K562 (cell line): ENCODE data around the gene PAM. TPM values are rescaled to one million over a fixed set of nuclear protein-coding genes. Genes with fewer than 3 reads are reported as not detected.
A peak's percentile ranks its signal among the peaks of the same experiment; 100 is the strongest.

ENCODE experiments used
- ATAC-seq: fragments of 200-7000 bp; cut with Tn5 transposase; 3 replicates; pipeline ENCODE4 v1.9.1; 2020; ENCODE audit warnings: moderate library complexity
- Bru-seq: library from RNA; stranded (reverse); fragments of 400-500 nt; gene quantifications from one replicate; lab custom pipeline; 2021; lab: Mats Ljungman, UMichigan
- BruChase-seq, 2 experiments: library from RNA; stranded (reverse); fragments of 400-500 nt; gene quantifications; one replicate each; lab custom pipeline; 2021; lab: Mats Ljungman, UMichigan
- BruUV-seq: library from RNA; stranded (reverse); fragments of 400-500 nt; replicated peaks from 2 replicates; lab custom pipeline; 2021; lab: Mats Ljungman, UMichigan
- CTCF ChIA-PET: fragments of 300-600 bp; formaldehyde crosslinking; extraction: SDS; loops from one replicate; lab custom pipeline; 2021; ENCODE audit warnings: low intra/inter-chr PET ratio; lab: Yijun Ruan, JAX
- POLR2A ChIA-PET: fragments of 300-600, 350-650 bp; sonication (Branson Sonifier 250); formaldehyde crosslinking; extraction: SDS; loops from one replicate; lab custom pipeline; 2021; ENCODE audit warnings: antibody characterized with exemption, inconsistent platforms; lab: Yijun Ruan, JAX
- DNase-seq, 4 experiments: peaks; one replicate each; pipeline versions ENCODE4 v3.0.0 to v3.0.0-alpha.2; 2011 to 2018; ENCODE audit warnings: low spot score in 3 of 4, mixed read lengths in 3 of 4; ENCODE audit errors: extremely low read depth in 1 of 4
- FAIRE-seq: peaks from 2 replicates; lab custom pipeline; 2011; peaks lifted over from hg19 to GRCh38; lab: Jason Lieb, UNC
- H2AFZ ChIP-seq: 2 replicates; pipeline ENCODE4 v1.6.0; 2011; ENCODE audit warnings: low read depth, low read length, control low read depth, inconsistent platforms
- H3K27ac ChIP-seq: fragments of 200-600 bp; 3 replicates; pipeline ENCODE4 v1.8.0; 2011; ENCODE audit warnings: low read depth, mild to moderate bottlenecking, control low read depth, inconsistent platforms, low read length, moderate library complexity, mixed read lengths; ENCODE audit errors: extremely low read depth
- H3K27me3 ChIP-seq, 2 experiments: fragments of 300-600 bp in 1 of 2; 2 replicates in 1 of 2; 3 replicates in 1 of 2; pipeline versions ENCODE4 v1.6.0 to v1.8.0; 2011; ENCODE audit warnings: inconsistent platforms in 2 of 2, low read length in 2 of 2, mild to moderate bottlenecking in 1 of 2, mixed read lengths in 1 of 2, moderate library complexity in 1 of 2; ENCODE audit not compliant: control insufficient read depth in 2 of 2, insufficient read depth in 2 of 2
- H3K36me3 ChIP-seq: fragments of 300-600 bp; 3 replicates; pipeline ENCODE4 v1.8.0; 2011; ENCODE audit warnings: mild to moderate bottlenecking, low read length, inconsistent platforms; ENCODE audit not compliant: control insufficient read depth, insufficient read depth
- H3K4me1 ChIP-seq, 2 experiments: fragments of 200-600 bp in 1 of 2; replicated peaks in 1 of 2; 2 replicates in 1 of 2; 3 replicates in 1 of 2; pipeline versions ENCODE4 v1.5.1 to v1.8.0; 2011; ENCODE audit warnings: inconsistent platforms in 2 of 2, low read length in 2 of 2, mild to moderate bottlenecking in 1 of 2, mixed read lengths in 1 of 2, moderate library complexity in 1 of 2; ENCODE audit not compliant: control insufficient read depth in 2 of 2, insufficient read depth in 2 of 2
- H3K4me2 ChIP-seq: 2 replicates; pipeline ENCODE4 v1.6.1; 2011; ENCODE audit warnings: low read length, control low read depth, inconsistent platforms, mixed read lengths; ENCODE audit not compliant: insufficient read depth
- H3K4me3 ChIP-seq: fragments of 200-600 bp; sonication (generic), shearing (Covaris generic); 2 replicates; pipeline ENCODE4 v1.5.1; 2016; ENCODE audit warnings: control low read depth, inconsistent platforms
- H3K79me2 ChIP-seq: fragments of 200-600 bp; 3 replicates; pipeline ENCODE4 v1.8.0; 2011; ENCODE audit warnings: low read length, inconsistent platforms; ENCODE audit not compliant: control insufficient read depth, insufficient read depth
- H3K9ac ChIP-seq, 2 experiments: 2 replicates each; pipeline versions ENCODE4 v1.6.0 to v1.6.1; 2011; ENCODE audit warnings: low read depth in 2 of 2, low read length in 2 of 2, control low read depth in 1 of 2, inconsistent platforms in 1 of 2, mild to moderate bottlenecking in 1 of 2, mixed read lengths in 1 of 2; ENCODE audit not compliant: insufficient read depth in 1 of 2
- H3K9me1 ChIP-seq: one replicate; pipeline ENCODE4 v1.6.0; 2011; ENCODE audit warnings: inconsistent platforms, mild to moderate bottlenecking, low read length, moderate library complexity; ENCODE audit not compliant: control insufficient read depth, insufficient read depth
- H3K9me3 ChIP-seq: replicated peaks from 2 replicates; pipeline ENCODE4 v1.5.1; 2011; ENCODE audit warnings: low read depth, low read length, inconsistent platforms; ENCODE audit not compliant: control insufficient read depth, insufficient read depth
- H4K20me1 ChIP-seq: replicated peaks from 2 replicates; pipeline ENCODE4 v1.6.1; 2011; ENCODE audit warnings: low read length, inconsistent platforms, mixed read lengths; ENCODE audit not compliant: control insufficient read depth, insufficient read depth
- POLR2G ChIP-seq: fragments of 200-400 bp; formaldehyde crosslinking; IDR thresholded peaks from 2 replicates; pipeline ENCODE4 v1.6.1; 2017; ENCODE audit warnings: low read depth, mild to moderate bottlenecking, antibody characterized with exemption, low read length, moderate library complexity
- TCF7L2 ChIP-seq: fragments of 150-350 bp; IDR thresholded peaks from 2 replicates; pipeline ENCODE4 v1.6.1; 2016; ENCODE audit warnings: low read depth, mild to moderate bottlenecking, low read length, moderate library complexity
- ZNF217 ChIP-seq: sonication (generic); formaldehyde crosslinking; IDR thresholded peaks from 2 replicates; pipeline ENCODE4 v1.8.0; 2022; ENCODE audit warnings: mild to moderate bottlenecking, missing genetic modification reagents
- WGBS: fragments of 100-300 bp; shearing (Covaris generic); methylation state at CpG from one replicate; pipeline ENCODE4 v1.1.6; 2016; ENCODE audit warnings: low coverage, mixed read lengths; ENCODE audit not compliant: insufficient coverage; ENCODE audit errors: missing lambda C conversion rate; 5-methylcytosine and 5-hydroxymethylcytosine counted together
- in situ Hi-C: fragments of 300-500 bp; cut with MboI; formaldehyde crosslinking; loops from 4 replicates; pipeline ENCODE4 v1.15.0; 2018; ENCODE audit warnings: inconsistent platforms, mixed read lengths
- intact Hi-C: fragments of 100-400 bp; cut with micrococcal nuclease; formaldehyde crosslinking; loops from 2 replicates; pipeline ENCODE4 v1.14.2; 2022
- long read RNA-seq, 3 experiments: library from polyadenylated mRNA in 2 of 3; library from RNA in 1 of 3; unstranded in 2 of 3; stranded (forward) in 1 of 3; transcript quantifications; one replicate each; pipeline ENCODE4 v2.0.0, GENCODE V29; 2019 to 2022
- polyA minus RNA-seq, 3 experiments: library from RNA; depleted of rRNA, polyadenylated mRNA; stranded (reverse); fragments of >200 nt; gene quantifications; 2 replicates each; pipeline ENCODE4 v1.2.3, GENCODE V29; 2011
- polyA plus RNA-seq, 8 experiments: library from polyadenylated mRNA; depleted of rRNA in 4 of 8; stranded (reverse) in 5 of 8; unstranded in 3 of 8; fragments of >200 nt; fragmentation: Nextera tagmentation in 2 of 8; fragmentation: Illumina TruSeq in 1 of 8; extraction: Ambion mirVana in 2 of 8; extraction: Trizol in 1 of 8; gene quantifications; 2 replicates each; pipeline versions ENCODE4 v1.2.1 to v1.2.3, GENCODE V29; 2011 to 2014; ENCODE audit warnings: inconsistent platforms in 1 of 8, missing spikeins in 1 of 8
- total RNA-seq, 7 experiments: library from RNA; depleted of rRNA in 6 of 7; stranded (reverse); fragments of >200 nt in 6 of 7; fragmentation: Illumina TruSeq in 2 of 7; extraction: Trizol in 2 of 7; gene quantifications; 2 replicates each; pipeline versions ENCODE4 v1.2.1 to v1.2.3, GENCODE V29; 2011 to 2021; ENCODE audit warnings: low replicate concordance in 1 of 7
- TF ChIP-seq, protein P1 (sequence below): sonication (generic); formaldehyde crosslinking; IDR thresholded peaks from 2 replicates; pipeline ENCODE4 v1.8.0; 2022; ENCODE audit warnings: mild to moderate bottlenecking, missing genetic modification reagents, borderline replicate concordance

Gene PAM
- total RNA-seq (2011; cell fraction: chromatin; rRNA removed; ENCODE audit: low replicate concordance): 2.9 and 3.8 TPM in 2 replicates
- 2.1 and 2.3 TPM in 2 replicates for total RNA-seq (2011; cell fraction: nucleolus; rRNA removed)
- 2.6 and 5.8 TPM in 2 replicates for total RNA-seq (2011; cell fraction: nucleoplasm; rRNA removed)
- total RNA-seq (2014; rRNA removed): 0.57 and 0.82 TPM in 2 replicates
- total RNA-seq (2014; rRNA removed; fragmentation: Illumina TruSeq; extraction: Trizol): 0.95 and 1.1 TPM in 2 replicates
- total RNA-seq (2015; rRNA removed; fragmentation: Illumina TruSeq; extraction: Trizol): 0.30 and 0.40 TPM in 2 replicates
- 1.3 and 1.9 TPM in 2 replicates for total RNA-seq (2021)
- 1.6 and 3.1 TPM in 2 replicates for polyA plus RNA-seq (2011; rRNA removed)
- 0.96 and 2.0 TPM in 2 replicates for polyA plus RNA-seq (2011; cell fraction: cytosol; rRNA removed)
- polyA plus RNA-seq (2011; cell fraction: nucleus; rRNA removed): 1.8 and 2.8 TPM in 2 replicates
- 0.90 and 1.6 TPM in 2 replicates for polyA plus RNA-seq (2012)
- 0.50 and 0.77 TPM in 2 replicates for polyA plus RNA-seq (2014; fragmentation: Illumina TruSeq; extraction: Trizol)
- polyA plus RNA-seq (2014; fragmentation: Nextera tagmentation; extraction: Ambion mirVana): under 1 TPM; 0.39 to 0.46 TPM
- polyA plus RNA-seq (2014; rRNA removed): 0.40 and 1.2 TPM in 2 replicates
- polyA minus RNA-seq (2011; rRNA and poly(A)+ RNA removed): 2.6 and 3.4 TPM in 2 replicates
- polyA minus RNA-seq (2011; cell fraction: cytosol; rRNA and poly(A)+ RNA removed): 0.91 and 1.2 TPM in 2 replicates
- 2.1 and 4.4 TPM in 2 replicates for polyA minus RNA-seq (2011; cell fraction: nucleus; rRNA and poly(A)+ RNA removed)
- percentile 32 among the genes with signal in this experiment for Bru-seq, nascent RNA
- percentile 31 among the genes with signal in this experiment for BruChase-seq, experiment 1, labeled RNA remaining after a 2-hour chase
- BruChase-seq, experiment 2, labeled RNA remaining after a 6-hour chase: percentile 32 among the genes with signal in this experiment
- long read RNA-seq, experiment 1, partial matches to known transcripts: 0 of 1 reads
- long read RNA-seq, experiment 1, other reads (novel, unspliced or antisense): 1 of 1 reads
- long read RNA-seq, experiment 2, partial matches to known transcripts: 1 of 1 reads
- long read RNA-seq, experiment 2, other reads (novel, unspliced or antisense): 0 of 1 reads
- long read RNA-seq, experiment 3: 0 reads

DNA sequence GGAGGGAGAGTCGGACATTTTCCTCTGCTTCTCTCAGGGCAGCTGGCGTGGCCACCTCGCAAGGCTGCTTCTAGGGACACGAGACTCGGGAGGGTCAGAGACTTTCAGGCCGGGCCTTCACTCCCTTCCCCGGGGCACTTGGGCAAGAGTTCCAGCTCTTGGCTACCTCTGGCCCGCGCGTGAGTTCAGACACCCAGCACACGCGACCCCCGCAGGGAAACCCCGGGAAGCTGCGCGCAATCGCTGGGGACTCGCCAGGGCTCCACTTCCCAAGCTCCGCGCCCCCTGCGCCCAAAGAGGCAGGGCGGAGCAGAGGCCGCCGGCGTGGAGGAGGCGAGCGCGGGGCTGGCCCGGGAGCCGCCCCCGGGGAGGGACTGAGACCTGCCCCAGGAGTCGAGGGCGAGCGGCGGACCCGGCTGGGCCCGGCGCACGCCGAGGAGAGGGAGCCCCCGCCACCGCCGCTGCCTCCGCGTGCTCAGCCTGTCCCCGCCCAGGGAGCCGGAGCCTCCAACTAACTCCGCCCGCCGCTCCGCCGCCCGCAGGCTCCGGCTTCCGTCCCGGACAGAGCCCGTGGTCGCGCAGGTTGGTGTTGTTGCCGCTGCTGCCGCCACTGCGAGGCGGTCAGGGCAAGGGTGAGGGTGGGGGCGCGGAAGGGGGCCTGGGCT, at the start of gene PAM:
PAM (plus strand) TSS at position 539 of the 665 bp plus-strand sequence. CDS start 110,891 bp downstream, outside the sequence.
- BruUV-seq: no TSS peak
- POLR2A ChIA-PET: interaction anchor here (0.6 kb wide), 2 partner anchors 30 to 166 kb away, joined by 3 read pairs; no protein-coding TSS in a partner anchor
- H2AFZ ChIP-seq: peak within 1 kb of the TSS; percentile 82
- peak within 1 kb of the TSS; percentile 63 for H3K4me2 ChIP-seq
- no peaks in the 10 kb centered on the region for H3K36me3 ChIP-seq
- peaks cover 3 to 20% of the 10 kb centered on the region in 2 experiments; a peak in 4 of 5 replicates for H3K4me1 ChIP-seq
- no peaks in the 10 kb centered on the region for H3K9me1 ChIP-seq
- H4K20me1 ChIP-seq: no peaks in the 10 kb centered on the region
- ATAC-seq: peak; percentile 96
- DNase-seq: peak; percentile 60 to 75 (median 62)
- CTCF ChIA-PET: no interaction called here
- H3K9me3 ChIP-seq: no peaks in the 10 kb centered on the region
- 5% methylated on average over 10 of the region's 65 CpGs for WGBS
- H3K79me2 ChIP-seq: no peaks in the 10 kb centered on the region
- peak within 1 kb of the TSS; percentile 44 to 83; a peak in 3 of 4 replicates for H3K9ac ChIP-seq
- no peak for FAIRE-seq
- intact Hi-C loops (no loop called here), in situ Hi-C loops (no loop called here)
- no peak within 1 kb of the TSS for H3K27ac ChIP-seq
- peaks cover 11 to 36% of the 10 kb centered on the region in 2 experiments for H3K27me3 ChIP-seq
- peak within 1 kb of the TSS; percentile 40 for H3K4me3 ChIP-seq
- 0 out of 2 replicates have a peak, but pooled peaks have one; percentile 35 for TF ChIP-seq POLR2G
- TF ChIP-seq ZNF217 (CRISPR knock-in tag): no peak
- no peak for TF ChIP-seq TCF7L2
- TF ChIP-seq, protein P1, sequence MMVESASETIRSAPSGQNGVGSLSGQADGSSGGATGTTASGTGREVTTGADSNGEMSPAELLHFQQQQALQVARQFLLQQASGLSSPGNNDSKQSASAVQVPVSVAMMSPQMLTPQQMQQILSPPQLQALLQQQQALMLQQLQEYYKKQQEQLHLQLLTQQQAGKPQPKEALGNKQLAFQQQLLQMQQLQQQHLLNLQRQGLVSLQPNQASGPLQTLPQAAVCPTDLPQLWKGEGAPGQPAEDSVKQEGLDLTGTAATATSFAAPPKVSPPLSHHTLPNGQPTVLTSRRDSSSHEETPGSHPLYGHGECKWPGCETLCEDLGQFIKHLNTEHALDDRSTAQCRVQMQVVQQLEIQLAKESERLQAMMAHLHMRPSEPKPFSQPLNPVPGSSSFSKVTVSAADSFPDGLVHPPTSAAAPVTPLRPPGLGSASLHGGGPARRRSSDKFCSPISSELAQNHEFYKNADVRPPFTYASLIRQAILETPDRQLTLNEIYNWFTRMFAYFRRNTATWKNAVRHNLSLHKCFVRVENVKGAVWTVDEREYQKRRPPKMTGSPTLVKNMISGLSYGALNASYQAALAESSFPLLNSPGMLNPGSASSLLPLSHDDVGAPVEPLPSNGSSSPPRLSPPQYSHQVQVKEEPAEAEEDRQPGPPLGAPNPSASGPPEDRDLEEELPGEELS (CRISPR knock-in tag): peak; percentile 76; the same call in 1 of the 2 replicates
